ENCODE data around the gene PHLDA2. TPM values are rescaled to one million over a fixed set of nuclear protein-coding genes. Genes with fewer than 3 reads are reported as not detected.

The PHLDA2 gene
- total RNA-seq, 1 donor from 2014 or later = 7.2 TPM

GRCh38 chr11:2890466-2891294, 38.5 kb downstream of the PHLDA2 start:
- intact Hi-C loops (cut with DNase I) = loop anchor here (5.0 to 10.0 kb wide), 2 partner anchors 358 to 446 kb away; partner anchors contain the start of genes KCNQ1 and TRPM5
- no peak for TF ChIP-seq CTCF (IDR thresholded peaks at IDR 0.05)
- H3K27ac ChIP-seq = no peak overlapping the region

DNA sequence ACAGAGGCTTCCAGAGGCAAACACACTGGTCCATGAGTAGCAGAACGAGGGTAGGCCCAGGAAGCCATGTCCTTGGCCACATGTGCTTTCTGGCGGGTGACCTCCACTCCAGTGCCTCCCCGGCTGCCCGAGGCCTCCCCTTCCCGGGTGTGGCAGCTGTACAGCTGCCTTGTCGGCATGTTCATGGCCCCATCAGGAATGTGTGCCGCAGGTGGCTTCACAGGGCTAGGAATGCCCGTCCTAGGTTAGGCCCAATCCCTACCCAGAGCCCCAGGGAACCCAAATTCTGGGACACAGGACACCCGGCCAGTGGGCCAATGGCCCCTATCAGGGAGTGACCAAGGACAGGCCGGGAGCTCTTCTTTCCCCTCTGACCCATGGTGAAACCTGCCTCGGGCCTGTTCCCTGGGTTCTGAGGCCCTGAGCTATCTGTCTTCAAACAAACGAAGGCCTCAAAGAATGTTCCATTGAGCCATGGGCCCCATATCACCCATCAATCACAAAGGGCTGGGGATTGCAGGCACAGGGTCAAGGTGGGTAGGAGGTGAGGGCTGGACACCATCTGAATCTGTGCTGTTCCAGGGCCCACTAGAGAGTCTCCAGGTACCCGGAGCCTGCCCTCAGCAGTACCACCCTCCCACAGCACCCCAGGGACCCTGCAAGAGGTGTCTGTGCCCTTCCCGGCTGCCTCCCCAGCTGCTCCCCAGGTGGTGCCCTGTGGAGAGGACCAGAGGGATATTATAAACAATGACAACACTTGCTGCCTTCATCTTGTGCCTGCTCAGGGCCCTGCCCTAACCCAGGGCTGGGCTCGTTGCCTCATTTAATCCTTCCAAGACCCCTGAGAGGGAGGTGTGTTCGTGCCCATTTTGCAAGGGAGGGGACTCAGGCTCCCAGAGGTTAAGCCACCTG, 39.6 kb downstream of the PHLDA2 start:
- H3K4me3 ChIP-seq = no peak overlapping the region
- H3K27me3 ChIP-seq (ENCODE audit: low read depth) = no peaks in the 10 kb centered on the region
- H3K36me3 ChIP-seq = no peaks in the 10 kb centered on the region
- TF ChIP-seq CTCF (IDR thresholded peaks at IDR 0.05) = no peak
- intact Hi-C loops (cut with DNase I) = loop anchor here (5.0 to 10.0 kb wide), 2 partner anchors 357 to 445 kb away; partner anchors contain the start of genes KCNQ1 and TRPM5
- H3K9me3 ChIP-seq = no peaks in the 10 kb centered on the region
- H3K4me1 ChIP-seq = peaks cover 47% of the 10 kb centered on the region
- ATAC-seq = no peak
- DNase-seq = no peak
- no peak overlapping the region for H3K27ac ChIP-seq

More at GRCh38 chr11:2890466-2891294, 38.5 kb downstream of the PHLDA2 start:
- peak; percentile 81 for DNase-seq
- ATAC-seq = peak; percentile 34 to 37
- peaks cover 42% of the 10 kb centered on the region for H3K4me1 ChIP-seq
- H3K36me3 ChIP-seq = no peaks in the 10 kb centered on the region
- H3K4me3 ChIP-seq = no peak overlapping the region
- no peaks in the 10 kb centered on the region for H3K9me3 ChIP-seq
- H3K27me3 ChIP-seq (ENCODE audit: low read depth) = no peaks in the 10 kb centered on the region

DNA sequence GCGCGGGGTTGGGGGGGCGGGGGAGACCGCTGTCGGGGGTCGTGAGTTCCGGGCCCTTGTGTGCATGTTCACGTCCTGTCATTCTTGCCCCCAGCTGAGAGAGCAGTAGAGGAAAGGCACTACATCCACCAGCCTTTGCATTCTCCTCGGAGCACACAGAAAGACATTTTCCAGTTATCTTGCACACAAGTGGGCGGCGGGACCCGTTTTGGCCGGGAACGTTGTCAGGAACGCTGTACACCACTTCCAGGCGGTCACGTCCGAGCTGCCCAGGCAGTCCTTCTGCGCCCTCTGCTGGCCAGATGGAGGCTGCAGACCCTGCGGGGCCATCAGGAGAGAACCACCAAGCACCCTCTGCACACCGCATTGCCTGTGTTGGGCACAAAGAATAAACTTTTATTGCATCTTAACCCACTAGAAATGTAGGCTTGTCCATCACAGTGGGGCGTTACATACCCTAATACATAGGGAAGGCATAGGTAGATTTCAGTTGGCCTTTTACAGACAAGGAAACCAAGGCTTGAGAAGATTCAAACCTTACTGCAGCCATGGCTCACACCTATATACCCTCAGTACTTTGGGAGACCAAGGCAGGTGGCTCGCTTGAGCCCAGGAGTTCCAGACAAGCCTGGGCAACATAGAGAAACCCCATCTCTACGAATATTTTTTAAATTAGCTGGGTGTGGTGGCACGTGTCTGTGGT, 40.8 kb downstream of the PHLDA2 start:
- Histone ChIP-seq H3K27ac (no peak overlapping the region), H3K4me1 (peaks cover 47% of the 10 kb centered on the region), H3K36me3 (no peaks in the 10 kb centered on the region), H3K27me3 (ENCODE audit: low read depth) (no peaks in the 10 kb centered on the region), H3K4me3 (no peak overlapping the region), H3K9me3 (no peaks in the 10 kb centered on the region)
- TF ChIP-seq CTCF (IDR thresholded peaks at IDR 0.05) = peak; percentile 98
- ATAC-seq = peak; percentile 61 to 62
- DNase-seq = peak; percentile 94
- intact Hi-C loops (cut with DNase I) = no loop called here

DNA sequence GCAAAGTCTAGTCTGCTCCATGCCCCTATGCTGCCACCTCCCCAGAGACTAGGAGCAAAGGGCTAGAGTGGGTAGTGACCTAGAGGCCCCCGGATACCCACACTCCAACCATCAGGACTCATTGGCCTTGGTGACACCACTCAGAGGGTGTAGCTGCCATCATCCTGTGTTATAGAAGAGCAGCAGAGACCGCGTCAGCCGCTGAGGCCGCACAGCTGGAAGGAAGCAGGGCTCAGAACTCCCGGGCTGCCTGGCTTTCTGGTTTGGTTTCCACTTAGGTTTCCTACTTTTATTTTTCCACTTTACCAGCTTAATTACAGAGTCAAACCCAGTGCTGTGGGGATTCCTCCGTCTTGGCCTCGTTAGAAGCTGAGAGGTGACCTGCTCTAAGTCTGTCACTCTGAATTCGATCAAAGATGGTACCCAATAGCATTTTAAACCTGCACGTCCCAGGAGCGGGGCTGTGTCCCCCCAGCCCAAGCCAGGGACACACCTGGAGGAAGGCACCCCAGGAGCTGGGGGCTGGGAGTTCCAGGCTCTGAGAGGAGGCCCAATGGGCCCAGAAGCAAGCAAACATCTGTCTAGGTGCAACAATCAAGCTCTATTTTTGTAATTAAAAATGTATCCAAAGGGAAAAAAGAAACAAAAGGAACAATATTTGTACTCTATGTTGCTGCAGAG, 41.6 kb downstream of the PHLDA2 start:
- Histone ChIP-seq H3K27me3 (ENCODE audit: low read depth) (no peaks in the 10 kb centered on the region), H3K27ac (no peak overlapping the region), H3K4me3 (no peak overlapping the region), H3K9me3 (no peaks in the 10 kb centered on the region), H3K4me1 (peaks cover 49% of the 10 kb centered on the region), H3K36me3 (no peaks in the 10 kb centered on the region)
- ATAC-seq (no peak), DNase-seq (no peak)
- TF ChIP-seq CTCF (IDR thresholded peaks at IDR 0.05) = no peak
- intact Hi-C loops (cut with DNase I) = no loop called here

All from lower lobe of right lung (tissue), 2 donors.